ENCODE results near the gene SCUBE2.

Gene SCUBE2

GRCh38 chr11:9091044-9091922, at the start of gene SCUBE2:
TSS of gene SCUBE2 (minus strand) at chr11:9091599. CDS start at chr11:9091528, 71 bp downstream.
- DNase-seq (ENCODE audit: low read depth in 1 of 2, low spot score in 1 of 2) = no peak

DNA sequence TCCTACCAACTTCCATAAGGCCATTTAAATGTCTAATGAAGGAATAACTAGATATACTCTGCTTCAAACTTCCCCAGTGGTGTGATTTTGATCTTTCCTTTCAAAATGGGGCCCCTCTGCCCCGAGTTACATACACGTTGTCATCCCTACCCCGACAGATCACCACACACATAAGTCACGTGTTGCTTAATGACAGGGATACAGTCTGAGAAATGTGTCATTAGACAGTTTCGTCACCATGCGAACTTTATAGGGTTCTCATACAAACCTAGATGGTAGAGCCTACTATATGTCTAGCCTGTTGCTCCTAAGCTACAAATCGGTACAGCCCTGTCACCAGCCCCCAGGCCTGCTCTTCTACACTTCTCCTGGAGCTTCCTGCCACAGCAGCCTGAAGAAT, 49.8 kb upstream of the SCUBE2 start:
- no peak for DNase-seq (ENCODE audit: low read depth in 1 of 2, low spot score in 1 of 2)

DNA sequence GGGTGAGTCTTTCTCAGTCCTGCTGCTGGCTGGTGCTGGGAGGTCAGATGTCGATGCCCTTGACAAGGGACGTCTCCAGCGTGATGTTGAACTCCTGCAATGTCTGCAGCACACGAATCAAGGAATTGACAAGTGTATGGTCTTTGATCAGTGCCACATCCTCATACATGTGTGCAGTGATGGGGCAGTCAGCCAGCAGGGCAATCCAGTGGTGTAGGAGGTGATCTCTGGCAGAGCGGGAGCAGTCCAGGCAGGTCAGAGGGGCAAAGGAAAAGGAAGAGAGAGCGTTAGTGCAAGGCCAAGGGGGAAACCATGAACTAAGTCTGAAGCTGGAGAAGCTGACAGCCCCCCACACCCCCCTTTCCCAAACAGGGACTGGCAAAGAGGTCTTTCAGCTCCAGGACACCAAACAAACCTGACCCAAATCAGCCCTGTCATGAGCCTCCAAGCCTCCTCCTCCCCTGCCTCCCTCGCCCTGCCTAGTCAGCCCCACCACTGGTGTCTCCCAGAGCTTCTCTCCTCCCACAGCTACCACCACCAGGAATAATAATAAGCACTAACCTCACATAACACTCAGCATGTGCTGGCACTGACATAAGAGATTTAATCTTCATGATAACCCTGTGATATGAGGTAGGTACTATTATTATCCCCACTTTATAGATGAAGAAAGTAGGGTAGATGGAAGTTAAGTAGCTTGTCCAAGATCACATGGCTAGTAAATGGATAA, 48.4 kb upstream of the SCUBE2 start:
- no peak for DNase-seq (ENCODE audit: low read depth in 1 of 2, low spot score in 1 of 2)

DNA sequence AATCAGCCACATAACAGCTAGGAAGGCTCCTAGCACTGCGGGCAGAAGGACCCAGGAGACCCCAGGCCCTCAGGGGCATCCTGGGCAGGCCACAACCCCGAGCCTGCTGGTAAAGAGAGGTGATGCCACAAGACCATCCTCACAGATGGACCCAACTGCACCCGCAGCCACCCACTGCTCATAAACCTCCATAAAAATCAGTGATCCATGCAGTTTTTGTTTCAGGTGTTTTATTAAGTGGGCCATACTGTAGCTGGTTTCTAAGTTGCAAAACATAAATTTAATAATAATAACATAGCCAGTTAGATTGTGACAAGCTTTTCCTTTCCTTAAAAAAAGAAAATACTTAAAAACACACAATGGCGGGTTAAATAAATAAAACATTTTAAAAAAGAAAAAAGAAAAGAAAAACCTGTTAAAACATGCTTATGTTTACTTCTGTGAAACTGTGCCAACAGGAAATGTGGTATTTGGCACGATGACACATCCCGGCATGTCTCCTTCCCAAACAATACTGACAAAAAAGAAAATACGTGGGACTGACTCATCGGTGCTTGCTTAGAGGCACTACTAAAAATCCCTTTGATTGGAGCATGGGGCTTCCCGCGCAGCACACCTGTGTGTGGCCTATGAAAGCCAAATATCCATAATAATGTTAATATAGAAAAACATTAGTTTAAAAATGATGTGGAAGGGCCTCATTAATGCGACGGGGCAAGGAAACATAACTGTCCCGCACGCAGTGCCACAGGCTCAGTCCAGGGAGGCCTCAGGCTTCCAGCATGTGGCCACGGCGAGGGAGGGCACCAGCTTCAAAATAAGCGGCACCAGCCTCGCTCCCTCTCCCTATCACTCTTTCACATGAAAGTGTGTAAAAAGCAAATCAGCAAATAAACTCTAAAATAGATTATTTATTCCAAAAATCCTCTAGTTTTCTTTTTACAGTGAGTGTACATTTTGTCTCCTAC, 47.5 kb upstream of the SCUBE2 start:
- DNase-seq (ENCODE audit: low read depth in 1 of 2, low spot score in 1 of 2) = no peak

DNA sequence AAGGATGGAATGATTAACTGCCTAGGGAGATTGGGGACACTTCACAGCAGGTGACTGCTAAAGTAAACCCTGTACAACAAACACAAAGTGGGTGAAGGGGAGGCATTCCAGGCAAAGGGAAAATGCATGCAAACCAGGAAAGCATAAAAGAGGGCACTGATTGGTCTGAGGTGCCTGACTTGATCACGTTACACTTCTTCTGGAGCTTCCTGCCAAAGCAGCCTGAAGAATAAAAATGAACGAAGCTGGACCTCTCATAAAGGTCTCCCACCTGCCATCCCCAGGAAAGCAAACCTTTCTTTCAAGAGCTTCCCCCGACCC, 46.7 kb upstream of the SCUBE2 start:
- DNase-seq (ENCODE audit: low read depth in 1 of 2, low spot score in 1 of 2) = no peak

DNA sequence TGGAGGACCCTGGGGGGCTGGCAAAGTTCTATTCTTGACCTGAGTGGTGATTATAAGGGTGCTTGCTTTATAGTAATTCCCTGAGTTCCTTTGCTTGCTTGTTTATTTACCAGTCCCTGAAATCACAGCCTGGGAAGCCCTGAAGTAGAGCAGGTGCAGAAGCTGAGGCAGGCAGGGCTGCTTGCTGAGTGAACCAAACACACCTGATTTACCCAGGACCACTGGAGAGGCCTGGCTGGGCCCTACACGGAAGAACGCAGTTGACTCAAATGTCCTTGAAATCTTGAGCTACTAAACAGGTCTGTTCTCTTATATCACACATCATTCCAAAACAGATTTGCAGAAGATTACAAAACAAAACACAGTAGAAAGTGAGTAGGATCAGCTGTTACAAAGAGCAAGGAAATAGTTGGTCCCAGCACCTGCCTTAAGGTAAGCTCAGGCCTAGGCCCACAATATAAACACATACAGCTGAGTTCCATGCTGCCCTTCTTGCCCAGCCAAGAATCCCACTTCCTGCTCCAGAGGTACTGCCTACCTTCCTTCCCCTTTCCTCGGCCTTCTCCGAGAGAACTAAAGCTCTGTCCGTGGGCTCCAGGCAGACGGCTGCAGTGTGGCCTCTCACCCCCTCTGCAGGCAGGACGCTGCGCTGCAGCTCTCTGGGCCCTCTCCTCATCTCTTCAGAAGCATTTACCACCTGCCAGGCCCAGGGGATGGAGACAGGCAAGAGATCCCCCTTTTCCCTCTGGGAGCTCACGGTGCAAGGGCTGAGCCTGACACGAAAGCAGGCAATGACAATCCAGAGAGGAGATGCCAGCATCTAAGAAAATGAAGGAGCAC, 46.1 kb upstream of the SCUBE2 start:
- peak; percentile 39 to 49 for DNase-seq (ENCODE audit: low read depth in 1 of 2, low spot score in 1 of 2)

- no peak for DNase-seq (ENCODE audit: low read depth in 1 of 2, low spot score in 1 of 2)
These were observed 45.3 kb upstream of the SCUBE2 start for GRCh38 chr11:9136741-9137140.

GRCh38 chr11:9133956-9134355, 42.6 kb upstream of the SCUBE2 start:
- DNase-seq (ENCODE audit: low read depth in 1 of 2, low spot score in 1 of 2) = no peak

DNA sequence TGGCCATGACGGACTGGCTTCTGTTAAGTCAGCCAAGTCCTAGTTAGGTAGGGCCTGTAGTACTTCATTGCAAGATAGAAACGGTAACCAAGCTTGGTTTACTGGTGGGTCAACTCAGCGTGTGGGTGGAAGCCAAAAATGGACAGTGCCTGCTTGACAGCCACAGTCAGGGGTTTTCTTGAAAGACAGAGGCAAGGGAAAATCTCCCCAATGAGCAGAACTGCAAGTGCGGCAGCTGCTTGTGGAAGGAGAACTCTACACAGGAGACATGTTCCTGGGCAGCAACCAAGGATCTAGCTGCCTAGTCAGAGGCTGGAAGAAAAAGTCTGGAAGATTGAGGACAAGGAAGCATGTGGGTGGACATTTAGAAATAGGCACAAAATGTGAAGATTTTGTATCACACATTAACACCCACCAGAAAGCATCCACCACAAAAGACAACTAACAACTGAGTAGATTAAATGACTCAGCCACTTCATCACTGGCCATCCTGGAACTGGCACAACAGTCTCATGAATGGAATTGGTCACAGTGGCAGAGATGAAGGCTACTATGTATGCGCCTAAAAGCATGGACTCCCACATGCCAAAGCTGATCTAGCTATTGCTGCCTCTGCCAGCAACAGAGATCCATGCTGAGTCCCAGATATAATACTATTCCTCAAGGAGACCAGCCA, 40.9 kb upstream of the SCUBE2 start:
- no peak for DNase-seq (ENCODE audit: low read depth in 1 of 2, low spot score in 1 of 2)

- DNase-seq (ENCODE audit: low read depth in 1 of 2, low spot score in 1 of 2) = no peak
These were observed 38.9 kb upstream of the SCUBE2 start for GRCh38 chr11:9130297-9130696.

GRCh38 chr11:9126636-9127035, 35.2 kb upstream of the SCUBE2 start:
- DNase-seq (ENCODE audit: low read depth in 1 of 2, low spot score in 1 of 2) = no peak

GRCh38 chr11:9125185-9125886, 33.9 kb upstream of the SCUBE2 start:
- no peak for DNase-seq (ENCODE audit: low read depth in 1 of 2, low spot score in 1 of 2)

DNA sequence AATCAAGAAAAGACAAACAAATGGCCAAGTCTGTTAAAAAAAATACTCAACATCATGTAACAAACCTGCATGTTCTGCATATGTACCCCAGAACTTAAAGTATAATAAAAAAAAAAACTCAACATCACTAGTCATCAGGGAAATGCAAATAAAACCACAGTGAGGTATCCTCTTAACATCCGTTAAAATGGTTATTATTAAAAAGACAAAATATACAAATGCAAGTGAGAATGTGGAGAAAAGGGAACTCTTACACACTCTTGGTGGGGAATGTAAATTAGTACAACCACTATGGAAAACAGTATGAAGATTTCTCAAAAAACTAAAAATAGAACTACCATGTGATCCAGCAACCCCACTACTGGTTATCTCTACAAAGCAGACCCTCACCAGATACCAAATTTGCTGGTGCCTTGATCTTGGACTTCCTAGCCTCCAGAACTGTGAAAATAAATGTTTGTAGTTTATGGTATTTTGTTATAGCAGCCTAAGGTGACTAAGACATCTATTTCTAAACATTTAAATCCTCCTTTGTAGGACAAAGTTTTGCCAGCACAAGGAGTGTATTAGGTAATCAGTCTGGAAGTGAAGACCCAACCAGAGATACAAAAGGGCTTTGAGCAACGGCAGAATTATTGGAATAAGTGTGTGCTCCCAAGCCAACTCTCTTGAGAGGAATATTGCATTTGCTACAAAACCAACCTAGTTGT, 32.4 kb upstream of the SCUBE2 start:
- no peak for DNase-seq (ENCODE audit: low read depth in 1 of 2, low spot score in 1 of 2)

DNA sequence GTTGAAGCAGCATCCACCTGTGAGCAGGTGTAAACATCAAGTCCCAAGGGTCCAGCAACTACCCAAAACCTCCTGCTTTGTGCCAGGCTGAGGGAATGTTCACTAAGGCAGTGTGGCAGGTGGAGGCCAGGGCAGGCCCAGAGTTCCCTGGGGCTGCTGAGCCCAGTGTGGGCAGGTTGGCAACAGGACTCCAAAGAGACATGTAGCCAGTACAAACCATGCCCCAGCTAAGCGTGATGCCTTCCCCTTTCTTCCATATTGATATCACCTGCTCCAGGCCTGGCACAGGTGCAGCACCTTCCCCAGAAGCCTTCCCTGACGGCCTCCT, 30.0 kb upstream of the SCUBE2 start:
- no peak for DNase-seq (ENCODE audit: low read depth in 1 of 2, low spot score in 1 of 2)

GRCh38 chr11:9120664-9121468, 29.5 kb upstream of the SCUBE2 start:
- no peak for DNase-seq (ENCODE audit: low read depth in 1 of 2, low spot score in 1 of 2)

DNA sequence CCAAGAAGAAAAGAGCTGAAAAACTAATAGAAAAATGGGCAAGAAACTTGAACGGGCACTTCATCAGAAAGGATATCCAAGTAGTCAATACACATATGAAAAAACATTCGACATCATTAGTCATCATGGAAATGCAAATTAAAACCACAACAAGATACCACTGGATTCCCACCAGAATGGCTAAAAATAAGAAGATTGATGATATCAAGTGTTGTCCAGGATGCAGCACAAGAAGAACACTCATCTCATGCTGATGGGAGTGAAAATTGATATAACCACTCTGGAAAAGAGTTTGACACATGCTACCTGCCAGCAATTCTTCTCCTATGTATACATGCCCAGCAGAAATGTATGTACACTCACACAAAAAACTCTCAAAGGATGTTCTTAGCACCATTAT, 26.9 kb upstream of the SCUBE2 start:
- no peak for DNase-seq (ENCODE audit: low read depth in 1 of 2, low spot score in 1 of 2)

DNA sequence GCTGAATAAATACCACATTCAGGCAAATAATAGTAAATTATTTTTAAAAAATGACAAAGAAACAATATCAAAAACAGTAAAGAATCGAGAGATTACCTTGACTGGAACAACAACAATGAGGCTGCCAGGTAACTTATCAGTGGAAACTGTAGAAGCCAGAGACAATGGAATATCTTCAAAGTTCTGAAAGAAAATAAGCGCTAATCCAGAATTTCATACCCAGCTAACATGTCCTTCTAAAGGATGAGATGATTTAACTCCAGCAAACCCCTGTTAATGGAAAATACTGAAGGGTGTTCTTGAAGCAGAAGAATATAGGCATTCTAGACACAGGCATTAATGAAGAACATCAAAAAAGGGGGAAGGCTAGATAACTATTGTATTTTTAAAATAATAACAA, 20.7 kb upstream of the SCUBE2 start:
- DNase-seq (ENCODE audit: low read depth in 1 of 2, low spot score in 1 of 2) = no peak
